ENCODE data around the gene INTS7. TPM values are rescaled to one million over a fixed set of nuclear protein-coding genes. Genes with fewer than 3 reads are reported as not detected.

The INTS7 gene
- total RNA-seq, 1 donor from 2014 or later, result 9.5 TPM

DNA sequence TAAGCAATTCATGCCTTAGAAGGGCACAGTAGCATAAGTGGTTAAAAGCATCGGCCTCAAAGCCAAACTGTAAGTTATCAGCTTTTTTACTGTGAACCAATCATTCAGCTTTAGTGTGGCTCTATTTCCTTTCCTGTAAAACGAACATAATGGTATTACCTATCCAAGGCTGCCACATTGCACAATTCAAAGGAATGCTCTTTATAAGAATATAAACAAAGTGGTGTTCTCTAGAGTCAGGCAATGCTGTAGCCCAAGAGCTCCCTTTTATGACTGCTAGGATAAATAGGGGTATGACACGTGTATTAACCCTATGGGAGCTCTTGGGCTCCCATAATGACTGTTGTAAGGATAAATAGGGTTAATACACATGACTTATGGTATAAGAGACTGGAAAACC lies 25.4 kb downstream of the INTS7 start:
- no peaks in the 10 kb centered on the region for H3K9me3 ChIP-seq (replicated peaks)
- H3K36me3 ChIP-seq, result peaks cover 34% of the 10 kb centered on the region
- no peak overlapping the region for H3K4me3 ChIP-seq
- H3K27ac ChIP-seq (replicated peaks), result no peak overlapping the region
- intact Hi-C loops (cut with micrococcal nuclease), result no loop called here
- no peaks in the 10 kb centered on the region for H3K27me3 ChIP-seq (ENCODE audit: low read depth)
- peaks cover 5% of the 10 kb centered on the region for H3K4me1 ChIP-seq
- DNase-seq, result no peak
- TF ChIP-seq, protein P1, sequence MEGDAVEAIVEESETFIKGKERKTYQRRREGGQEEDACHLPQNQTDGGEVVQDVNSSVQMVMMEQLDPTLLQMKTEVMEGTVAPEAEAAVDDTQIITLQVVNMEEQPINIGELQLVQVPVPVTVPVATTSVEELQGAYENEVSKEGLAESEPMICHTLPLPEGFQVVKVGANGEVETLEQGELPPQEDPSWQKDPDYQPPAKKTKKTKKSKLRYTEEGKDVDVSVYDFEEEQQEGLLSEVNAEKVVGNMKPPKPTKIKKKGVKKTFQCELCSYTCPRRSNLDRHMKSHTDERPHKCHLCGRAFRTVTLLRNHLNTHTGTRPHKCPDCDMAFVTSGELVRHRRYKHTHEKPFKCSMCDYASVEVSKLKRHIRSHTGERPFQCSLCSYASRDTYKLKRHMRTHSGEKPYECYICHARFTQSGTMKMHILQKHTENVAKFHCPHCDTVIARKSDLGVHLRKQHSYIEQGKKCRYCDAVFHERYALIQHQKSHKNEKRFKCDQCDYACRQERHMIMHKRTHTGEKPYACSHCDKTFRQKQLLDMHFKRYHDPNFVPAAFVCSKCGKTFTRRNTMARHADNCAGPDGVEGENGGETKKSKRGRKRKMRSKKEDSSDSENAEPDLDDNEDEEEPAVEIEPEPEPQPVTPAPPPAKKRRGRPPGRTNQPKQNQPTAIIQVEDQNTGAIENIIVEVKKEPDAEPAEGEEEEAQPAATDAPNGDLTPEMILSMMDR (IDR thresholded peaks at IDR 0.05; ENCODE audit: borderline replicate concordance), result no peak

DNA sequence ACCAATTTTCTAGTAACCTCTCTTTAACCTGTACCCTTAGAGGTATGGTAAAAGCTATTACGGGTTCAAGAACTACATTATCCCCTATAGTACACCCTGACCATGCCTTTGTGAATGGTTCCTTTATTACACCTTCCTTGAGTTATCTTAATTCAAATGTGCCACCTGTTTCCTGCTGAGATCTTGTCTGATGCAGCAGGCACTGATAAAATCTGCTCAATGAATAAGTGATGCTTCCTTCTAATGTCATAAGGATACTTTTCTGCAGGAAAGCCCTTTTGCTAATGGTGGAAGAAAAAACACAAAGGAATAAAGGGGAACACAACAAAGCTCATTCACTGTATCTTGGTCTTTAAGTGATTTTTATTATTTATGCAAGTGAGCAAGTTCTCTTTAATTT lies 25.8 kb downstream of the INTS7 start:
- DNase-seq, result no peak
- intact Hi-C loops (cut with micrococcal nuclease), result no loop called here
- TF ChIP-seq, protein P1 (IDR thresholded peaks at IDR 0.05; ENCODE audit: borderline replicate concordance), result no peak
- no peak overlapping the region for H3K27ac ChIP-seq (replicated peaks)
- peaks cover 37% of the 10 kb centered on the region for H3K36me3 ChIP-seq
- no peaks in the 10 kb centered on the region for H3K9me3 ChIP-seq (replicated peaks)
- no peaks in the 10 kb centered on the region for H3K27me3 ChIP-seq (ENCODE audit: low read depth)
- H3K4me3 ChIP-seq, result no peak overlapping the region
- peaks cover 5% of the 10 kb centered on the region for H3K4me1 ChIP-seq

DNA sequence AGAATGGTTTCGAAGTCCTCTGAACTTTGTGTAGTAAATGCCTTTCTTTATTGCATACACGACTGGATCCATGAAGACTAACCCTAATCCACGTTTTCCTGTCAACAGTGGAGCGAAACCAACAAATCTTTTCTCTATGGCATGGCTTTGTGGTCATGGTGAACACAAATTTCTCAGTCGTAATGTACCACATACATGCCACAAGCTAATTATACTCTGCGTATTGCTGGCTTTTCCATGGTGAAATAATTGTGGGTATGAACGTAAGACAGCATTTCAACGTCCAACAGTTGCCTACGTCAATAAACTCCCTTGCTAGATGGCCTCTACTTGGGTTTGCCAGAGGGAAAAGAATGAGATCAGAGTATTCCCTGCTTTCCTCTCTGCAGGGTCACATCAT lies 27.5 kb downstream of the INTS7 start:
- H3K27ac ChIP-seq (replicated peaks), result no peak overlapping the region
- TF ChIP-seq, protein P1 (IDR thresholded peaks at IDR 0.05; ENCODE audit: borderline replicate concordance), result no peak
- DNase-seq, result no peak
- no peak overlapping the region for H3K4me3 ChIP-seq
- peaks cover 3% of the 10 kb centered on the region for H3K4me1 ChIP-seq
- H3K27me3 ChIP-seq (ENCODE audit: low read depth), result no peaks in the 10 kb centered on the region
- peaks cover 37% of the 10 kb centered on the region for H3K36me3 ChIP-seq
- intact Hi-C loops (cut with micrococcal nuclease), result no loop called here
- no peaks in the 10 kb centered on the region for H3K9me3 ChIP-seq (replicated peaks)

DNA sequence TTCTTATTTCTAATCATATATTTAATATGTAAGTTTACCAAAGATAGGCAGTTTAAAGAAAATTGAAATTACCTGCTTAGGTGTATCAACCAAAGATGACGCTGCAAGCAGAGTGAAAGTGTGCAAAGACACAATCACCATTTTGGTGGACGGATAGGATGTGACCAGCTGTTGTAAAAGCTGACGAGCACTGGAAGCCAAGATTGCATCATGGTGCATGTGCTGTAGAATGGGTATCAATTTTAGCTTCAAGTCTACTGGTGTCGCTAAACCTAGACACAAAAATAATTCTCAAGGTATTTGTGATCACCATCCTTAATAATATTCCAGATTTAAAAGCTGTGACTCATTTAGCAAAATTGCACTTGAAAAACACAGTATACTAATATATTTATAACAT lies 28.2 kb downstream of the INTS7 start:
- Histone ChIP-seq H3K36me3 (peaks cover 37% of the 10 kb centered on the region), H3K27me3 (ENCODE audit: low read depth) (no peaks in the 10 kb centered on the region), H3K4me1 (no peaks in the 10 kb centered on the region), H3K27ac (replicated peaks) (no peak overlapping the region), H3K4me3 (no peak overlapping the region), H3K9me3 (replicated peaks) (no peaks in the 10 kb centered on the region)
- TF ChIP-seq, protein P1 (IDR thresholded peaks at IDR 0.05; ENCODE audit: borderline replicate concordance), result no peak
- no peak for DNase-seq
- intact Hi-C loops (cut with micrococcal nuclease), result no loop called here

DNA sequence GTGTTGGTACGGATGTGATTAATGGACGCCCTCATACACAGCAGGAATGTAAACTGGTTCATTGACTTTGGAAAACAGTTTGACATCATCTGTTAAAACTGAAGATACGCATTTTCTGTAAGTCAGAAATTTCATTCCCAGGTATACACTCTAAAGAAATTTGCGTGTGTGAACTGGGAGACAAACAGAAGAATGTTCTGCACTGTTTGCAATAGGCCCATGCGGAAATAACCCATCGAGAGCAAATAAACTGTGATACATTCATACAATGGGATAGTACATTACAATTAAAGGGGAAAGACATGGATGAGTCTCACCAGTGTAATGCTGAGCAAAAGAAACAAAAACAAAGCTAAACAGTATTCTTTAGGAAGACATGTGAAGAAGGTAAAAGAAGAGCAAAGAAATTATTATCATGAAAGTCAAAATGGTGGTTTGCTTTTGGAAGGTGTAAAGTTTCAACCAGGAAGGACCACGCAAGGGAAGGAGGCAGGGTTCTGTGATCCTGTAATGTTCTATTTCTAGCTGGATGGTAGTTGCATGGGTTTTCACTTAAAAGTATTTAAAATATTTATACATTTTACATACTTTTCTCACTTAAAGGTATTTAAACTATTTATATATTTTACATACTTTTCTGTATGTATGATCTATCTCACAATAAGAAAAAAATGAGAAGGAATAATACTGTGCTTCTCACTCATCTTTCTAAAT lies 30.3 kb downstream of the INTS7 start:
- Histone ChIP-seq H3K27me3 (ENCODE audit: low read depth) (no peaks in the 10 kb centered on the region), H3K27ac (replicated peaks) (no peak overlapping the region), H3K4me3 (no peak overlapping the region), H3K4me1 (no peaks in the 10 kb centered on the region), H3K36me3 (peaks cover 35% of the 10 kb centered on the region), H3K9me3 (replicated peaks) (no peaks in the 10 kb centered on the region)
- TF ChIP-seq, protein P1 (IDR thresholded peaks at IDR 0.05; ENCODE audit: borderline replicate concordance), result no peak
- DNase-seq, result no peak
- intact Hi-C loops (cut with micrococcal nuclease), result no loop called here

Measured in left ventricle myocardium inferior (tissue), 1 donor.